K562 (cell line): ENCODE results near the gene RASGRP2. TPM values are rescaled to one million over a fixed set of nuclear protein-coding genes. Genes with fewer than 3 reads are reported as not detected.

Source experiments
- ELK3 ChIP-seq: fragments of 450-650 bp; formaldehyde crosslinking; IDR thresholded peaks from 2 replicates; pipeline ENCODE4 v1.4.0; 2020; ENCODE audit warnings: mild to moderate bottlenecking
- EWSR1 ChIP-seq: fragments of 450-650 bp; IDR thresholded peaks from 2 replicates; pipeline ENCODE4 v1.6.1; 2018; ENCODE audit warnings: borderline replicate concordance, mild to moderate bottlenecking, low read depth, moderate library complexity; ENCODE audit not compliant: partially characterized antibody
- HDAC3 ChIP-seq: fragments of 450-650 bp; IDR thresholded peaks from 2 replicates; pipeline ENCODE4 v1.6.1; 2018; ENCODE audit warnings: borderline replicate concordance, mild to moderate bottlenecking, moderate library complexity; ENCODE audit not compliant: partially characterized antibody
- KAT2B ChIP-seq: IDR thresholded peaks from one replicate; pipeline ENCODE4 v1.6.1; 2012; ENCODE audit warnings: low read depth, mild to moderate bottlenecking, control low read depth, inconsistent platforms, low read length, moderate library complexity
- MITF ChIP-seq: IDR thresholded peaks from 2 replicates; pipeline ENCODE4 v1.6.1; 2014; ENCODE audit warnings: antibody characterized with exemption
- MTA3 ChIP-seq: fragments of 450-650 bp; formaldehyde crosslinking; IDR thresholded peaks from 2 replicates; pipeline ENCODE4 v1.6.1; 2017; ENCODE audit warnings: mild to moderate bottlenecking, borderline replicate concordance
- RFX5 ChIP-seq: IDR thresholded peaks from 2 replicates; pipeline ENCODE4 v1.6.1; 2011; ENCODE audit warnings: low read depth, mild to moderate bottlenecking, improper control_type of control experiment, low read length
- ZBTB11 ChIP-seq, 3 experiments: fragments of 200-800 bp in 1 of 3; fragments of 250-450 bp in 1 of 3; fragments of 450-650 bp in 1 of 3; sonication (Bioruptor Pico) in 1 of 3; sonication (Bioruptor generic) in 1 of 3; formaldehyde crosslinking in 1 of 3; IDR thresholded peaks; 2 replicates each; pipeline versions ENCODE4 v1.6.1 to v1.8.0; 2016 to 2022; ENCODE audit warnings: mild to moderate bottlenecking in 2 of 3, missing genetic modification characterization in 2 of 3, missing compliant biosample characterization in 1 of 3, moderate library complexity in 1 of 3
- ZBTB2 ChIP-seq: fragments of 450-650 bp; IDR thresholded peaks from 2 replicates; pipeline ENCODE4 v1.6.1; 2016; ENCODE audit warnings: antibody characterized with exemption
- ZNF143 ChIP-seq: sonication (generic); formaldehyde crosslinking; IDR thresholded peaks from 2 replicates; pipeline ENCODE4 v1.9.0; 2022; ENCODE audit warnings: mild to moderate bottlenecking, missing genetic modification reagents
- ZNF174 ChIP-seq: fragments of 250-450 bp; sonication (Bioruptor Pico); IDR thresholded peaks from 2 replicates; pipeline ENCODE4 v1.4.0; 2020; ENCODE audit warnings: mild to moderate bottlenecking
- ZNF324 ChIP-seq: fragments of 250-450 bp; sonication (Bioruptor Pico); IDR thresholded peaks from 2 replicates; pipeline ENCODE4 v1.4.0; 2020; ENCODE audit warnings: mild to moderate bottlenecking
- ZNF592 ChIP-seq: fragments of 450-650 bp; IDR thresholded peaks from 2 replicates; pipeline ENCODE4 v1.6.1; 2017; ENCODE audit warnings: antibody characterized with exemption, mild to moderate bottlenecking
- polyA plus RNA-seq, 8 experiments: library from polyadenylated mRNA; depleted of rRNA in 4 of 8; stranded (reverse) in 5 of 8; unstranded in 3 of 8; fragments of >200 nt; fragmentation: Nextera tagmentation in 2 of 8; fragmentation: Illumina TruSeq in 1 of 8; extraction: Ambion mirVana in 2 of 8; extraction: Trizol in 1 of 8; gene quantifications; 2 replicates each; pipeline versions ENCODE4 v1.2.1 to v1.2.3, GENCODE V29; 2011 to 2014; ENCODE audit warnings: inconsistent platforms in 1 of 8, missing spikeins in 1 of 8
- total RNA-seq, 7 experiments: library from RNA; depleted of rRNA in 6 of 7; stranded (reverse); fragments of >200 nt in 6 of 7; fragmentation: Illumina TruSeq in 2 of 7; extraction: Trizol in 2 of 7; gene quantifications; 2 replicates each; pipeline versions ENCODE4 v1.2.1 to v1.2.3, GENCODE V29; 2011 to 2021; ENCODE audit warnings: low replicate concordance in 1 of 7

Gene RASGRP2
- total and polyA plus RNA-seq, 9 of the 15 experiments (the other 6 are each of a cell fraction or from before 2014, with no cell fraction given): 0.87 to 22.7 (median 5.5) TPM

GRCh38 chr11:64745189-64745520 is 1.2 kb upstream of the RASGRP2 start (continued):
- TF ChIP-seq ZBTB11 (CRISPR knock-in tag; IDR thresholded peaks at IDR 0.05) (0 out of 6 replicates have a peak, but pooled peaks of 1 of the 3 experiments have one; percentile 17), HDAC3 (no peak), ZNF592 (no peak), ZNF324 (CRISPR knock-in tag) (no peak), MTA3 (0 out of 2 replicates have a peak, but pooled peaks have one; percentile 26), MITF (no peak), ELK3 (CRISPR knock-in tag) (no peak), ZNF143 (CRISPR knock-in tag) (no peak), EWSR1 (no peak), ZBTB2 (0 out of 2 replicates have a peak, but pooled peaks have one; percentile 31), KAT2B (no peak), ZNF174 (CRISPR knock-in tag) (no peak), RFX5 (no peak)
